HepG2 (cell line): ENCODE measurements around the gene GNRH2. TPM values are rescaled to one million over a fixed set of nuclear protein-coding genes. Genes with fewer than 3 reads are reported as not detected.

Experiments used
- ATAC-seq: fragments of 200-7000 bp; cut with Tn5 transposase; 3 replicates; pipeline ENCODE4 v1.9.1; 2020; ENCODE audit warnings: mild to moderate bottlenecking, moderate library complexity
- BruUV-seq: library from RNA; stranded (reverse); fragments of 400-500 nt; replicated peaks from 2 replicates; lab custom pipeline; 2021; lab: Mats Ljungman, UMichigan
- CTCF ChIA-PET: fragments of 300-600 bp; formaldehyde crosslinking; extraction: SDS; loops from one replicate; lab custom pipeline; 2021; ENCODE audit warnings: low total read pairs, inconsistent platforms, low intra/inter-chr PET ratio; lab: Yijun Ruan, JAX
- POLR2A ChIA-PET: fragments of 350-600 bp; sonication (Branson Sonifier 250); formaldehyde crosslinking; loops from one replicate; lab custom pipeline; 2020; ENCODE audit warnings: antibody characterized with exemption, inconsistent platforms; lab: Yijun Ruan, JAX
- DNase-seq: peaks from one replicate; pipeline ENCODE4 v3.0.0-alpha.2; 2015; ENCODE audit warnings: low spot score
- FAIRE-seq: peaks from 3 replicates; lab custom pipeline; 2011; peaks lifted over from hg19 to GRCh38; lab: Jason Lieb, UNC
- H2AFZ ChIP-seq: one replicate; pipeline ENCODE4 v1.6.1; 2011; ENCODE audit warnings: low read length, inconsistent platforms
- H3K27ac ChIP-seq: fragments of 300-600 bp; 3 replicates; pipeline ENCODE4 v1.8.0; 2011; ENCODE audit warnings: mixed run types, mild to moderate bottlenecking, mixed read lengths, low read length, inconsistent platforms; ENCODE audit not compliant: insufficient read depth; ENCODE audit errors: extremely low read length
- H3K27me3 ChIP-seq, 2 experiments: fragments of 200-600 bp in 1 of 2; 2 replicates in 1 of 2; 3 replicates in 1 of 2; pipeline versions ENCODE4 v1.6.0 to v1.8.0; 2011; ENCODE audit warnings: low read length in 2 of 2, mild to moderate bottlenecking in 2 of 2, moderate library complexity in 2 of 2, inconsistent platforms in 1 of 2; ENCODE audit not compliant: insufficient read depth in 2 of 2, control insufficient read depth in 1 of 2
- H3K36me3 ChIP-seq, 2 experiments: fragments of 200-600 bp in 1 of 2; replicated peaks in 1 of 2; 2 replicates in 1 of 2; 3 replicates in 1 of 2; pipeline versions ENCODE4 v1.5.1 to v1.8.0; 2011; ENCODE audit warnings: low read length in 2 of 2, inconsistent platforms in 1 of 2; ENCODE audit not compliant: insufficient read depth in 2 of 2, control insufficient read depth in 1 of 2
- H3K4me1 ChIP-seq: 2 replicates; pipeline ENCODE4 v1.5.1; 2012; ENCODE audit warnings: low read length, inconsistent platforms; ENCODE audit not compliant: insufficient read depth
- H3K4me2 ChIP-seq: 2 replicates; pipeline ENCODE4 v1.6.0; 2011; ENCODE audit warnings: low read depth, low read length, inconsistent platforms
- H3K4me3 ChIP-seq, 3 experiments: fragments of 200-600 bp in 1 of 3; sonication (generic), shearing (Covaris generic) in 1 of 3; replicated peaks in 1 of 3; 2 replicates each; pipeline ENCODE4 v1.5.1; 2011 to 2016; ENCODE audit warnings: low read length in 3 of 3, inconsistent platforms in 2 of 3, low read depth in 2 of 3, mild to moderate bottlenecking in 2 of 3, control low read depth in 1 of 3, mixed read lengths in 1 of 3; ENCODE audit not compliant: insufficient read depth in 1 of 3
- H3K79me2 ChIP-seq: one replicate; pipeline ENCODE4 v1.6.1; 2011; ENCODE audit warnings: low read length, inconsistent platforms; ENCODE audit not compliant: insufficient read depth
- H3K9ac ChIP-seq: 2 replicates; pipeline ENCODE4 v1.6.0; 2011; ENCODE audit warnings: mild to moderate bottlenecking, low read depth, low read length, inconsistent platforms; ENCODE audit not compliant: insufficient read depth
- H3K9me3 ChIP-seq: 2 replicates; pipeline ENCODE4 v1.5.1; 2012; ENCODE audit warnings: mild to moderate bottlenecking, low read length
- H4K20me1 ChIP-seq: 2 replicates; pipeline ENCODE4 v1.6.0; 2011; ENCODE audit warnings: inconsistent platforms, mild to moderate bottlenecking, low read length, moderate library complexity; ENCODE audit not compliant: insufficient read depth
- BRD4 ChIP-seq: sonication (generic); formaldehyde crosslinking; IDR thresholded peaks from 2 replicates; pipeline ENCODE4 v1.4.0; 2020; ENCODE audit warnings: missing genetic modification reagents
- NFE2 ChIP-seq: sonication (generic); formaldehyde crosslinking; IDR thresholded peaks from 2 replicates; pipeline ENCODE4 v1.4.0; 2020; ENCODE audit warnings: missing genetic modification reagents
- ZNF263 ChIP-seq: sonication (generic); formaldehyde crosslinking; IDR thresholded peaks from 2 replicates; pipeline ENCODE4 v1.4.0; 2020; ENCODE audit warnings: missing genetic modification reagents
- ZNF317 ChIP-seq: sonication (generic); formaldehyde crosslinking; IDR thresholded peaks from 2 replicates; pipeline ENCODE4 v1.5.0; 2020; ENCODE audit warnings: mild to moderate bottlenecking, missing genetic modification reagents
- ZNF629 ChIP-seq: sonication (generic); formaldehyde crosslinking; conservative IDR thresholded peaks from 2 replicates; pipeline ENCODE4 v1.5.0; 2020; ENCODE audit warnings: missing genetic modification reagents
- ZNF781 ChIP-seq: sonication (generic); formaldehyde crosslinking; IDR thresholded peaks from 2 replicates; pipeline ENCODE4 v1.5.1; 2020; ENCODE audit warnings: borderline replicate concordance, mild to moderate bottlenecking, missing genetic modification reagents; ENCODE audit errors: not compliant biosample characterization
- WGBS: methylation state at CpG from one replicate; pipeline ENCODE4 v1.1.6; 2017; ENCODE audit warnings: low lambda C conversion rate; 5-methylcytosine and 5-hydroxymethylcytosine counted together
- in situ Hi-C: cut with HindIII; loops from 2 replicates; pipeline ENCODE4 v1.10.0; 2017; ENCODE audit warnings: low pct_unique_long_range_greater_than_20kb; ENCODE audit not compliant: extremely low pct_ligation_motif_present
- intact Hi-C: fragments of 100-400 bp; cut with micrococcal nuclease; formaldehyde crosslinking; loops from one replicate; pipeline ENCODE4 v1.10.0; 2022; ENCODE audit not compliant: unreplicated experiment
- polyA plus RNA-seq, 8 experiments: library from polyadenylated mRNA; depleted of rRNA in 3 of 8; stranded (reverse) in 7 of 8; unstranded in 1 of 8; fragments of >200 nt; fragmentation: Illumina TruSeq in 4 of 8; extraction: Trizol in 4 of 8; gene quantifications; 2 replicates each; pipeline versions ENCODE4 v1.2.1 to v1.2.3, GENCODE V29; 2011 to 2016; ENCODE audit warnings: low read depth in 4 of 8, missing spikeins in 1 of 8, mixed read lengths in 1 of 8; ENCODE audit not compliant: insufficient read depth in 1 of 8
- total RNA-seq, 5 experiments: library from RNA; depleted of rRNA; stranded (reverse); fragments of >200 nt; fragmentation: Illumina TruSeq; extraction: Trizol; gene quantifications; 2 replicates each; pipeline ENCODE4 v1.2.3, GENCODE V29; 2016; ENCODE audit warnings: low read depth in 1 of 5
- TF ChIP-seq, protein P1 (sequence below), 2 experiments: sonication (generic) in 1 of 2; formaldehyde crosslinking in 1 of 2; IDR thresholded peaks; 2 replicates each; pipeline versions ENCODE4 v1.5.1 to v1.6.1; 2011 to 2020; ENCODE audit warnings: borderline replicate concordance in 1 of 2, low read depth in 1 of 2, low read length in 1 of 2, mild to moderate bottlenecking in 1 of 2, missing genetic modification reagents in 1 of 2, moderate library complexity in 1 of 2

The GNRH2 gene
- total and polyA plus RNA-seq, 2 of the 13 experiments (the other 11 are each of a cell fraction or from before 2014, with no cell fraction given), result 0.28 TPM; not detected in 1

- H3K4me3 ChIP-seq, result no peak overlapping the region
- POLR2A ChIA-PET, result no interaction called here
- FAIRE-seq (no peak), DNase-seq (no peak), ATAC-seq (no peak; the same call in 2 of the 3 replicates)
- in situ Hi-C loops (no loop called here), intact Hi-C loops (no loop called here)
- no peaks in the 10 kb centered on the region for H3K27me3 ChIP-seq
- no peak overlapping the region for H3K27ac ChIP-seq
- CTCF ChIA-PET, result no interaction called here
- peaks cover 37 to 60% of the 10 kb centered on the region in 2 experiments for H3K36me3 ChIP-seq
- H3K9ac ChIP-seq, result no peak overlapping the region
- TF ChIP-seq, protein P1, sequence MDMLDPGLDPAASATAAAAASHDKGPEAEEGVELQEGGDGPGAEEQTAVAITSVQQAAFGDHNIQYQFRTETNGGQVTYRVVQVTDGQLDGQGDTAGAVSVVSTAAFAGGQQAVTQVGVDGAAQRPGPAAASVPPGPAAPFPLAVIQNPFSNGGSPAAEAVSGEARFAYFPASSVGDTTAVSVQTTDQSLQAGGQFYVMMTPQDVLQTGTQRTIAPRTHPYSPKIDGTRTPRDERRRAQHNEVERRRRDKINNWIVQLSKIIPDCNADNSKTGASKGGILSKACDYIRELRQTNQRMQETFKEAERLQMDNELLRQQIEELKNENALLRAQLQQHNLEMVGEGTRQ (IDR thresholded peaks at IDR 0.05; ENCODE audit: low read depth, low read length), result 0 out of 2 replicates have a peak, but pooled peaks have one; percentile 2
- TF ChIP-seq, protein P1 (CRISPR knock-in tag; IDR thresholded peaks at IDR 0.05; ENCODE audit: borderline replicate concordance), result no peak
- 0 out of 2 replicates have a peak, but pooled peaks have one; percentile 36 for TF ChIP-seq BRD4 (CRISPR knock-in tag)
- TF ChIP-seq ZNF629 (CRISPR knock-in tag), result no peak
- TF ChIP-seq NFE2, result no peak
- TF ChIP-seq ZNF317 (CRISPR knock-in tag), result no peak
- TF ChIP-seq ZNF781, result no peak
- peak; percentile 84 for TF ChIP-seq ZNF263
- no peaks in the 10 kb centered on the region for H3K79me2 ChIP-seq
- H4K20me1 ChIP-seq, result no peaks in the 10 kb centered on the region
- H3K4me2 ChIP-seq, result no peak overlapping the region
- no peak overlapping the region for H2AFZ ChIP-seq
- 99% methylated on average over 5 of the region's 5 CpGs for WGBS
- BruUV-seq, result no TSS peak
- no peaks in the 10 kb centered on the region for H3K9me3 ChIP-seq
- H3K4me1 ChIP-seq, result peaks cover 36% of the 10 kb centered on the region
Observed at GRCh38 chr20:3021777-3022176, 21.6 kb upstream of the GNRH2 start.
